HG02973 (cell line): Measurements from ENCODE around the gene SSNA1.

ENCODE experiments used
- ATAC-seq: cut with Tn5 transposase; IDR thresholded peaks from one replicate; pipeline ENCODE4 v1.9.1; 2021; ENCODE audit warnings: moderate library complexity; ENCODE audit not compliant: unreplicated experiment

Gene SSNA1

GRCh38 chr9:137152844-137153405 lies 35.6 kb upstream of the SSNA1 start:
- no peak for ATAC-seq

- no peak for ATAC-seq
These were observed 31.7 kb upstream of the SSNA1 start for GRCh38 chr9:137156567-137157375.

- no peak for ATAC-seq
These were observed 30.7 kb upstream of the SSNA1 start for GRCh38 chr9:137157618-137158415.

GRCh38 chr9:137158625-137159024 lies 29.9 kb upstream of the SSNA1 start:
- ATAC-seq: no peak

DNA sequence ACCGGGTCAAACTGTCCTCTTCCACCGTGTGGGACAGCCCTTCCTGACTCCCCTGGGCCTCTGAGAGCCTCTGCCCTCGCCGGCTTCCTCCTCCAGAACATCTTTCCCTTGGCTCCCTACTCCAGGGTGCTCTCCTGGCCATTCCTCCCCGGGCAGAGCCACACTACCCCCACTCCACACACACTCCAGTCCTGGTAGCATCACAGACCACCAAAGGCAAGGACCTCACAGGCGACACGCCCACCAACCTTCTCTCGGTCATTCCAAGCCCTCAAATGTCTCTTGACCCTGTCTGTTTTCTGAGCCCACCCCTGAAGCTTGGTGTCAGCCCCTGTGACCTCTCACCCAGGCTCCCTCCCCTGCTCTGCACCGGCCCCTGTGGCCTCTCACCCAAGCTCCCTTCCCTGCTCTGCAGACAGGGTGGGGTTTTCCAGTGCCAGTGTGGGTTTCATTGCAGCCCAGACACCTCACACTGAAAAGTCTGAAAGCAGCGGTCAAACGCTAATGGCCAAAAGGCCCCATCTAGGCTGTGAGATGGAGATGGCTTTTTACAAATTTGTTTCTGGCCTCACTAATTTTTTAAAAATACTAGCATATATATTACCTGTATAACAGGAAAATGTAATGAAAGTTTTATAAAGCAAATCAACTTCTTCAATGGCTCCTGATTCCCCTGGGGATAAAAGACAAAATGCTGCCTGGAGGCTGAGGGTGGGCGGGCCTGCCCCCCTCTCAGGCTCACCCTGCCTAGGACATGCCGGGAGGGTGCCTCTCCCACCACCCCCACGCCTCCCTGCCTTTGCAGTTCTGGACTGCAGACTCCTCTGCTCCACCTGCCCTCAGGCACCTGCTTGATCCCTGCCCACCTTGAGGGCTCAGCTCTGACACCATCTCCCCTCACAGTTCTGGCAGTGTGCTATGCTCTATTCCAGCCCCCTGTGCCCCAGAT lies 29.1 kb upstream of the SSNA1 start:
- no peak for ATAC-seq

GRCh38 chr9:137160054-137160425 lies 28.4 kb upstream of the SSNA1 start:
- no peak for ATAC-seq

GRCh38 chr9:137160716-137161557 lies 27.5 kb upstream of the SSNA1 start:
- no peak for ATAC-seq

- no peak for ATAC-seq
These were observed 26.7 kb upstream of the SSNA1 start for GRCh38 chr9:137161558-137162486.

GRCh38 chr9:137162505-137163364 lies 25.7 kb upstream of the SSNA1 start:
- ATAC-seq: no peak

- no peak for ATAC-seq
These were observed 25.1 kb upstream of the SSNA1 start for GRCh38 chr9:137163365-137163715.

DNA sequence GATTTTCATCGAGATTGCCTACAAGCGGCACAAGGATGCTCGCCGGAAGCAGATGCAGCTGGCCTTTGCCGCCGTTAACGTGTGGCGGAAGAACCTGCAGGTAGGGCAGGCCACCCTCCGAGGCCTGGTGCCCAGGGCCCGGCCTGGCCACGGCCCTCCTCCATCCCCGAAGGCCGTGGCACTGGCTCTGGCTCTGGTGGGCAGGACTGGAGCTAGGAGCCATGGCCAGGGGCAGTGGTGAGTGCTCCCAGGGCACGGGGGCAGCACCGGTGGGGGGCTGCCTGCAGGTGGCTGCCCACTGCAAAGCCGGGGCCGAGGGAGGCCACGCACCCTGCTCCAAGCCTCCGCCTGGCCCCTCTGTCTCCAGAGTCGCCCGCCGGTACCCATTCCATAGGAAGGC lies 24.7 kb upstream of the SSNA1 start:
- ATAC-seq: no peak

DNA sequence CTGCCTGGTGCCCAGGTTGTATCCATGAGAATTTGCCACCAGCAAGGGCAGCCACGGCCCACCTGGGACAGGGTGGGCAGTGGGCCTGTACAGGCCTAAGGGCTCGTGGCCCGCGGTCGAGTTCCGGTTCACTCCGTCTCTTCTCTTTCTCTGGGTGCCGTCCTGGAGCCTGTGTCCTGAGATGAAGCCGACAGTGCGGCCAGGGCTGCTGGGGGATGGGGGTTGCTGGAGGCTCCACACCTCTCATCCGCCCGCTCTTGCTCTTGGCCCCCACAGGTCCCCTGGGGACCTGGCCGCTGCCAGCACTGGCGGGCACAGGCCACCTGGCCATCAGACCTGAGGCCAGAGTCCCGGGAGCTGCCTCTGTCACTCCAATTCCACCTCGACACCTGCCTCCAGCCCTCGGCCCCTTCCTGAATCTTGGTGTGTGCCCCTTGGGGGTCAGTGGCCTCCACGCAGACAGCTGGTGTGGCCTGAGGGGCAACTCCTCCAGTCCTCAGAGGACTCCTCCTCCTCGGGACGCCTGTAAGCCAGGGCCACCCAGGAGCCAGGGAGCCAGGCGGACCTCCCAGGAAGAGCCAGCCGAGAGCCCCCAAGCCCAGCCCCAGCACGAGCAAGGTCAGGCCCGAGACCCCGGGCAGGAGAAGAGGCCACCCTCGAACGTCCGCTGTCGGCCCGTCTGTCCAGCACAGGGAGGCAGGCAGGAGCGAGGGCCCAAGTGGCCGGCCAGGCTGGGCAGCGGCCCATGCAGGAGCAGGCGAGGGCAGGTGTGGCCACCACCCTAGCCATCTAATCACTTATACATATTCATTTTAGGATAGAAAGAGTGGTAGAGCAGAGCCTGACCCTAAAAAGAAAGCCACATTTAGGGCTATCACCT lies 23.9 kb upstream of the SSNA1 start:
- ATAC-seq: no peak

DNA sequence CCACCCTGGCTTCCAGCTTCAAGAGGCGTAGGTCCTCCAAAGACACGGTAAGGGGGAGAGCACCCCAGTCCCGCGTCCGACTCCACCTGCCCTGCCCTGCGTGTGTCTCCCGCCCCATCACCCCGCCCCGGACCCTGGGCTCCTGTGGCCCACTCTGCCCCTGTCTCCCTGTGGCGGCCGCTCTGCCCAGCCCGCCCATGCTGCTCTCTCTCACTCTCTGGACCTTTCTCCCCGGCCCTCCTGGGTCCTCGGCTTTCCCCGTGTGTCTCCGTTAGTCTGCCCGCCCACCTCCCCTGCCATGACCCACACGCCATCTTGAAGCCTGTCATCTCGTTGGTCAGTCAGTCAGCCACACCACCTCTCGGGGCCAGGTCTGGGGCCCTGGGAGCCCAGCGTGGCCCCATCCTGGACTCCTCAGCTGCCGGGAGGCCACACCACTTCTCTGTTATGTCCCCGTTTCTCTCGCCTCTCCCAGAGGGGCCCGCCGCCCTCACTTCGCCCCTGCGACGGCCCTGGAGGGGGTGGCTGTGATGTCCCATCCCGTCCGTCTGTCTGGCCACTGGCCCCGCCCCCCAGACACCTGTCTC lies 23.1 kb upstream of the SSNA1 start:
- ATAC-seq: no peak

- ATAC-seq: no peak
These were observed 21.9 kb upstream of the SSNA1 start for GRCh38 chr9:137166380-137167229.

GRCh38 chr9:137167277-137167746 lies 21.2 kb upstream of the SSNA1 start:
- no peak for ATAC-seq
